ENCODE results near the gene GOPC.

- TF ChIP-seq, protein P1, sequence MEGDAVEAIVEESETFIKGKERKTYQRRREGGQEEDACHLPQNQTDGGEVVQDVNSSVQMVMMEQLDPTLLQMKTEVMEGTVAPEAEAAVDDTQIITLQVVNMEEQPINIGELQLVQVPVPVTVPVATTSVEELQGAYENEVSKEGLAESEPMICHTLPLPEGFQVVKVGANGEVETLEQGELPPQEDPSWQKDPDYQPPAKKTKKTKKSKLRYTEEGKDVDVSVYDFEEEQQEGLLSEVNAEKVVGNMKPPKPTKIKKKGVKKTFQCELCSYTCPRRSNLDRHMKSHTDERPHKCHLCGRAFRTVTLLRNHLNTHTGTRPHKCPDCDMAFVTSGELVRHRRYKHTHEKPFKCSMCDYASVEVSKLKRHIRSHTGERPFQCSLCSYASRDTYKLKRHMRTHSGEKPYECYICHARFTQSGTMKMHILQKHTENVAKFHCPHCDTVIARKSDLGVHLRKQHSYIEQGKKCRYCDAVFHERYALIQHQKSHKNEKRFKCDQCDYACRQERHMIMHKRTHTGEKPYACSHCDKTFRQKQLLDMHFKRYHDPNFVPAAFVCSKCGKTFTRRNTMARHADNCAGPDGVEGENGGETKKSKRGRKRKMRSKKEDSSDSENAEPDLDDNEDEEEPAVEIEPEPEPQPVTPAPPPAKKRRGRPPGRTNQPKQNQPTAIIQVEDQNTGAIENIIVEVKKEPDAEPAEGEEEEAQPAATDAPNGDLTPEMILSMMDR (IDR thresholded peaks at IDR 0.05) = no peak
- no peak for TF ChIP-seq POLR2A (IDR thresholded peaks at IDR 0.05)
Measured at GRCh38 chr6:117533775-117534174, 68.5 kb downstream of the GOPC start.
